DOHH2 (cell line): ENCODE measurements around the gene PCDH17.

Source experiments
- EZH2phosphoT487 ChIP-seq: fragments of 200-600 bp; sonication (generic); IDR thresholded peaks from 2 replicates; pipeline ENCODE4 v1.6.1; 2017; ENCODE audit warnings: borderline replicate concordance, mild to moderate bottlenecking, antibody characterized with exemption, low read length, moderate library complexity, mixed read lengths
- TF ChIP-seq, protein P1 (sequence below): fragments of 200-600 bp; sonication (generic); IDR thresholded peaks from one replicate; pipeline ENCODE4 v1.5.1; 2014; ENCODE audit warnings: antibody characterized with exemption, mild to moderate bottlenecking, low read depth, low read length; ENCODE audit not compliant: poor library complexity, severe bottlenecking

DNA sequence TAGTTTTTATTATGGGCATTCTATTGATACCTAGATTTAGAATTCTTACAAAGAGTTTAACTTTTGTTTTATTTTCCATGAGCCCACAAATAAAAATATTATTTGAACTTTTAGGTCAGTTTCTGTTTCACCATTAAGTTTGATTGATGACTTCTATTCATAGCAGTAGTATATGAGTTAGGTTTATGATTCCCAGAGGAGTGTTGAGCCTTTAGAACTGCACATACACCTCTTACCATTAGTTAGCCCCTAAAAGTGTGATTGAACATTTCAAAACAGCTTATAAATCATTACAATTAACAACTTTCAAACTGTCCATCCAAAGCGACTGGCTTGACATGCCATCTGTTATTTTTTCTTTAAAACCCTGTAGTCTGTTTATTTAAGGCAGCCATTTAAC lies 19.0 kb upstream of the PCDH17 start:
- TF ChIP-seq, protein P1, sequence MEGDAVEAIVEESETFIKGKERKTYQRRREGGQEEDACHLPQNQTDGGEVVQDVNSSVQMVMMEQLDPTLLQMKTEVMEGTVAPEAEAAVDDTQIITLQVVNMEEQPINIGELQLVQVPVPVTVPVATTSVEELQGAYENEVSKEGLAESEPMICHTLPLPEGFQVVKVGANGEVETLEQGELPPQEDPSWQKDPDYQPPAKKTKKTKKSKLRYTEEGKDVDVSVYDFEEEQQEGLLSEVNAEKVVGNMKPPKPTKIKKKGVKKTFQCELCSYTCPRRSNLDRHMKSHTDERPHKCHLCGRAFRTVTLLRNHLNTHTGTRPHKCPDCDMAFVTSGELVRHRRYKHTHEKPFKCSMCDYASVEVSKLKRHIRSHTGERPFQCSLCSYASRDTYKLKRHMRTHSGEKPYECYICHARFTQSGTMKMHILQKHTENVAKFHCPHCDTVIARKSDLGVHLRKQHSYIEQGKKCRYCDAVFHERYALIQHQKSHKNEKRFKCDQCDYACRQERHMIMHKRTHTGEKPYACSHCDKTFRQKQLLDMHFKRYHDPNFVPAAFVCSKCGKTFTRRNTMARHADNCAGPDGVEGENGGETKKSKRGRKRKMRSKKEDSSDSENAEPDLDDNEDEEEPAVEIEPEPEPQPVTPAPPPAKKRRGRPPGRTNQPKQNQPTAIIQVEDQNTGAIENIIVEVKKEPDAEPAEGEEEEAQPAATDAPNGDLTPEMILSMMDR, result no peak
- no peak for TF ChIP-seq EZH2phosphoT487
